ENCODE results near the gene P3H2.

The P3H2 gene

DNA sequence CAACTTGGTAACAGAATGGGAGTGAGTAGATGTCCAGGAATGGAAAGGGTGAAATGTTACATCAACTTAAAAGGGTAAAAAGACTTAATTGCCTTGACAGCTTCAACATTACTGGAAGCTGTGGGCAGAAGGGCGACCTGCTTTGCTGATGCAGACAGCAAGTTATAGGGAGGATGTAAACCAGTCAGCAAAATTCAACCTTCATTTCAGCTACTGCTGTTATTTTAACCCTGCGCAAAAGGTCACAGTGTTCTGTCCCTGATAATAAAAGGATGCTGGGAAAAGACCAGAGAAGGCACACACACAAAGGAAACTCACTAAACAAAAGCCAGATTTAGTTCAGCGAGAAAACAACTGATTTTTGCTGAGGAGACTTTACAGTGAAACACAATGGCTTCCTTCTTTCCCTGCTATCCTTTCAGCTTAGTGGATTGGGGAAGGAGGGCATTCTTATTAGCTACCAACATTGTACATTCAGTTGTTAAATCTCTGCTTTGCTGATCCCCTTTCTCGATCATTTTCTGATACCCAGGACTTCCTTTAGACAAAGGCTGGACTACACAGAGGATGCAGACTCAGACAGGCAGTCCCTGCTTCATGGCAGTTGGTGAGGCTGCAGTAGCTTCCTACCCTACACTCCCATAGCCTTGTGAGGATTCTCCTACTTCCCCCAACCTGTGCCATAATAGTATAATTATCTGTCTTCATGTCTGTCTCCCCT, 62.0 kb downstream of the P3H2 start:
- DNase-seq (ENCODE audit: insufficient read length, low spot score), result no peak
- FAIRE-seq, result no peak

DNA sequence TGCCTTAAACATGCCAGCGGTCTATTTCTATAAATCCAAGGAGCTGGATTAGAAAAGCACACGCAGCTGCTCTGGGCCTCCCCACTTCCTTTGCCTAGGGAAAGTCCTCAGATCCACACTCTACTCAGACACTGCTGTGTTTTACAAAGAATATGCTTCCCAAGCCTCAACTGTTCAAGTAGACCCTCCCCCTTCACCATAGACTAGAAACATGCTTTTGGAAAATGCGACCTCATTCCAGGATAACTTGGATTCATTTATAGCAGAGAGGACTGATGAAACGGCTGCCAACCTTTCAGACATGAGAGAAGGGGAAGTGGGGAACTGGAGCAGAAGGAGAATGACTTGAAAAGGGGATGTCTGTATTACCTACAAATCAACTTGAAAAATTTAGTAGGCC, 64.0 kb downstream of the P3H2 start:
- DNase-seq (ENCODE audit: insufficient read length, low spot score) (no peak), FAIRE-seq (no peak)

DNA sequence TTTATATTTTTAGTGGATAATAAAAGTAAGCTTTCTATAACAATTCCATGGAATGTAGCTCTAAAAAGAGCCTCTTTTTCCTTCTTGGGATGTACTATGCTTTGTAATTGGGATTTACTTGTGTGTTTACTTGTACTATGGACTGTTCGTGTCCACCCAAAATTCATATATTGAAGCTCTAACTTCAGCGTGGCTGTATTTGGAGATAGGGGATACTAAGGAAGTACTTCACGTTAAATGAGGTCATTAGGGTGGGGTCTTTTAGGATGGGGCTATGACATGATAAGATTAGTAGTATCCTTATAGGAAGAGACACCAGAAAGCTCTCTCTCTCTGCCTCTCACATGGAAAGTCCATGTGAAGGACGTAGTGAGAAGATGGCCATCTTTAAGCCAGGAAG, 64.9 kb downstream of the P3H2 start:
- DNase-seq (ENCODE audit: insufficient read length, low spot score) (no peak), FAIRE-seq (no peak)

DNA sequence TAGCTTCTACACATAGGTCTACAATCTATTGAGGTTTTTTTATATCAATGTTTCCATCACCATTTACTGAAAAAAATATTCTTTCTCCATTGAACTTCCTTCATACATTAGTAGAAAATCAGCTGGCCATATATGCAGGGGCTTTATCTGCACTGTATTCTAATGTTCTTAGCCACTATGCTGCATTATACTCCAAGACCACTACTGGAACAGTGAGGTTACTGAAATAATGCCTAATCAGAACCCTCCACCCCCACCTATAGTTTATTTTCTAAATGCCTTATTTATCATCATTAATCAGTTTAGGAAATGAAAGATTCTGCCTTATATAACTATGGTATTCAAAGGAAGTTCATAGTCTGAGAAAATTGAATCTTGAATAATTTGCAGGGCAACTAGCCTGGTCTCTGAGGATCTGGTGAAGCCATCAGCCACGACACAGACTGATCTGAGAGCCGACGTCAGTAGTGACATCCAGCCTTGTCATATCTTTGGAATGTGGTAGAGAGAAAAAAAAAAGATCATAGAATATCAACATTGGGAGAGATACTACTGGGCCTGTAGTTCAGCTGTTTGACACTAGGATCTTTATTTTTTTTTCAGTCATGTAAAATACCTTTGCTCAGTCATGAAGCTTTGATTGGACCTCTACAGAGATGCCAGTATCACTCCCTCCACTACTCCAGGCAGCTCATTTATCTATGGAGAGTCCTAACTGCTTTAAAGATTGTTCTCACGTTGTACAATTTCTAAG, 66.6 kb downstream of the P3H2 start:
- no peak for FAIRE-seq

DNA sequence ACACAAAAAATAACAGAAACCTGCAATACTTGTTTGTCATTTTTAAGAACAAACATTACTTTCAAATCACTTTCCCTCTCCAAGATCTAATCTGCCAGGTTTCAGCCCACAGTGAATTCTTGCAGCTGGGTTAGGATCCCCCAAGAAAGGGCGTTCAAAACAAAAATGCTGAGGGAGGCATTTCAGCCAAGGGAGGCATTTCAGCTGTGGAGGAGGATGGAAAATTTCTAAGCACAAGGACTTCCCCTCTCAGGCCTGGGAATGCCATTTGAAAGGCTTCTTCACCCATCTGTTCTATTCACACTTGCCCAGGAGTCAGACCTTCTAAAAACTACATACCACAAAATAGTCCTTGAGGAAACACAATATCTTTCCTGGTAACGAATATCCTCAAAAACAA, 69.1 kb downstream of the P3H2 start:
- FAIRE-seq (no peak), DNase-seq (ENCODE audit: insufficient read length, low spot score) (no peak)

More for the DNA sequence above, 66.6 kb downstream of the P3H2 start:
- DNase-seq (ENCODE audit: insufficient read length, low spot score), result no peak

DNA sequence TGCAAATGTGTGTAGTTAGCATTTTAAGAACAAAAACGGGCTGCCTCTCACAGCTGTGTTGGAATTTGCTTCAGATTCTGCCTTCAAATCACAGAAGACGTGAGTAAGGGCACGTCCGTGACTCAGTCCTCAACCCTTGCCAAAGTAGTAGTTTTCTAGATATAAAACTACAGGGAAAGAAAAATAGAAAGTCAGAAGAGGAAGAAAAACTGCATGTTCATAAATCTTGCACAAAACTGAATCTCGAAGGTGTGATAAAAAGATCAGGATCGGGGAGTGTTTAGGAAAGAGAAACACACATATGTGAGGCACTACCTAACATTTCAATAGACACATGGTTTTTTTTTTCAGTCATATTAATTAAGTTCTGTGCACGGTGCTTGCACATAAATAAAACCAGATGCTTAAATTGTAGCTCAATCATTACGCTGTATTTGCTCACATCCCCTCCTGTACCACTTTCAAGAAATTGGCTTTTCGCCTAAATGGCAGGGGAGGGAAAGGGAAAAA, 71.7 kb downstream of the P3H2 start:
- DNase-seq (ENCODE audit: insufficient read length, low spot score), result no peak
- FAIRE-seq, result no peak

DNA sequence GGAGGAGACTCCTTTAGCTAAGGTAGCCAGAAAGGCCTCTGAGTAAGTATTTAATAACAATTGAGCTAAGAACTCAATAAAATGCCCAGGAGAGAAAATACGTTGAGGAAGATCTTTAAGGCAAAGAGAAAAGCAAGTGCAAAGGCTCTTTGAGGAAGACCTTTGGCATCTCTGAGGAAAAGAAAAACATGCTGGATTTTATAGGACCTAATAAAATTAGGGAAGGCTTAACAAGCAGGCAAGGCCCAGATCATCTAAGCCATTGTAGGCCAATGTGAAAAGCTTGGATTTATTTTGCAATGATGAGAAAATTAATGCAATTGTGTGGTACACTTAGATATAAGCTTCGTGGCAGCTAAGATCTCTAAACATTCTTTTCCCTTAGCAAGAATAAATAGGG, 75.7 kb downstream of the P3H2 start:
- DNase-seq (ENCODE audit: insufficient read length, low spot score), result no peak
- no peak for FAIRE-seq

DNA sequence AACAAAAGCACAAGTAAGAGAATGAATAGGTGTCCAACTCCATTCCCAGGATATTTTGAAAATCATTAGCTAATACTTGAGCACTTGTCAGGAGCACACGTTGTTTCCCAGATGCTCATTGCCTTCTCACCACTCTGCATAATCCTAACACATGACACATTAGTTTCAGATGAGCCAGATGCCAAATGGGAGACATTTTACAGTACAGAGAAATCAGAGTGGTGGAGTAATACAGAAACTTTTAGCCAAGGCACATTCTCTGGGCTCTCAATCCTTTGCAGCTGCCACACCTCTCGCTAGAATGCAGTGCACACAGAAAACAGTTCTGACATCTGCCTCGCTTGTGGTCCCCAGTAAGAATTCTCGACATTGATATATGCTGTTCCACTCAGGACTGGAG, 76.6 kb downstream of the P3H2 start:
- FAIRE-seq (no peak), DNase-seq (ENCODE audit: insufficient read length, low spot score) (no peak)

DNA sequence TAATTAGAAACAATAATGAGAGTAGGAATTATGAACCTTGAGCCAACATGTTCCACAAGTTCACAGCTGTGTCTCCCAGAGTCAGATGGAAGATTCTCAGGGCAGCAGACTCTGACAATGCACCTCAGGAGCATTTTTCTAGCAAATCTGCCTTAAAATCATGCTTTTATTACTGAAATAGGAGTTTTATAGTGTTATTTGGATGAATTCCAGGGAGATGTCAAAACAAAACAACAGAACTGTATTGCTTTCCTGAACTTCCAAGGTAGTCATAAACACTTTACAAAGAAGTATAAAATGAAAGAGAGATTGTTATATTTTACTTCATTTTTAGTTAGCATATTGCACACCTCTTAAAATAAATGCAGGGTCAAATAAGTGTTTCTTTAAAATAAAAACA, 77.0 kb downstream of the P3H2 start:
- DNase-seq (ENCODE audit: insufficient read length, low spot score), result no peak
- no peak for FAIRE-seq

DNA sequence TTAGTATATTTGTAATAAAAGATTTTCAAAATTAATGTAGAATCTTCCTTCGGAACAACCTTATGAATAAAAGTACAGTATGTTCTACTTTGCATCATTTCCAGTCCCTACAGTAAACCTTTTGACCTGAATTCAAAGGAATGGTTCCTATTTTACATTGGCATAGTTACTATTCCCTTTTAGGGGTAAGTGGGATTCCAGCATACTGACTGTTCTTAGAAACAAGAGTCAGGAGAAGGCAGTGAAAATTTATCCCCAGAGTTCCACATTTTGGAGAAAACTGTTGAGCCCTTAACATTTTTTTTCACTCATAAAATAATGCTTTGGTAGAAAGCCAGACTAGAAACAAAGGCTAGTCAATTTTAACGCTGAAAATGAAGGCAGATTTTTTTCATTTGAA, 78.1 kb downstream of the P3H2 start:
- FAIRE-seq, result no peak
- DNase-seq (ENCODE audit: insufficient read length, low spot score), result no peak

DNA sequence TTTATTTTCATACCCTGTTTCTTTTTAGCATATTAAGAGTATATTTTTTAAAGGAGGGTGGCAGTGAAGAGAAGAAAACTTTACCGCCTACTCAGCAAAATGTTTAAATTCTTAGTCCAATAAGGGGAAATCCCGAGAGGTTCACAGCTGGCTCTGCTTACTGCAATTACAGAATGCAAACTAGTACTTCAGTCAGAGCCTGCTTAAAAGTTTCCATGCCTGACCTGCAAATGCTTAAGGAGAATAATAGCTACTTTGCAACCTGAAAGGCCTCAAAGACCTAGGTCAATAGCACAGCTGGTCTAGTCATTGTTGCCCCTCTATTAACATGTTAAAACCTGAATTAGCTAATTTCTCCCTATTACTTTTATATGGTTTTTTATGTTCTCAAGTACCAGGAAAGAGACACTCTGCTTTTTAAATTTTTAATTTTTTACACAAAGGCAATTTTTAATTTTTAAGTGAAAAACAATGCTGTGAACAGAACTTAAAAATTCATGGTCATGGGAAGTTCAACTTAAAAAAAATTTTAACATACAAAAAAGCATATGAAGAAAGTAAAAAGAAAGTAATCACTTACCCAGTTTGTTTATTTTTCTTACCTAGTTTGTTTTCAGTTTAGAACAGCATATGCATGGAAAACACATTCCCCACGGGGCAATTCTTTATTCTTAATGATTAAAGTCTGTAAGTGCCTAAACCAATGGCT, 79.2 kb downstream of the P3H2 start:
- DNase-seq (ENCODE audit: insufficient read length, low spot score), result no peak

DNA sequence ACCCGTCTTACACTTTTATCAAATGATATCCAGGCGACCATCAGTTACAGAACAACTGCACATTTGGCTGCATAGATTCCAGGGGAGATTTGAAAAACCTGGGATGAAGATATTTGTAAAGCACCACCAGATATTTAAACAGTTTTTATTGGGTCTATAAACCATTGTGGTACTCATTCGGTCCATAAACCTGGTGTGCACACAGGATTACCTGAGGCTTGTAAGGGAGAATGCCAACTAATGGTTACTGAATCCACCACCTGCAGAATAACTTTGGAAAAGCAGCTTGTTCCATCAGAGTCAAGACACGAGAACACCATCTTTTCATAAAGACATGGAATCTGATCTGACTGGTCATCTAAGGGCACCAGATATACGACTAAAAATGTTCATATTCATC, 80.6 kb downstream of the P3H2 start:
- no peak for FAIRE-seq
- DNase-seq (ENCODE audit: insufficient read length, low spot score), result no peak

More for the DNA sequence above, 79.2 kb downstream of the P3H2 start:
- no peak for FAIRE-seq

DNA sequence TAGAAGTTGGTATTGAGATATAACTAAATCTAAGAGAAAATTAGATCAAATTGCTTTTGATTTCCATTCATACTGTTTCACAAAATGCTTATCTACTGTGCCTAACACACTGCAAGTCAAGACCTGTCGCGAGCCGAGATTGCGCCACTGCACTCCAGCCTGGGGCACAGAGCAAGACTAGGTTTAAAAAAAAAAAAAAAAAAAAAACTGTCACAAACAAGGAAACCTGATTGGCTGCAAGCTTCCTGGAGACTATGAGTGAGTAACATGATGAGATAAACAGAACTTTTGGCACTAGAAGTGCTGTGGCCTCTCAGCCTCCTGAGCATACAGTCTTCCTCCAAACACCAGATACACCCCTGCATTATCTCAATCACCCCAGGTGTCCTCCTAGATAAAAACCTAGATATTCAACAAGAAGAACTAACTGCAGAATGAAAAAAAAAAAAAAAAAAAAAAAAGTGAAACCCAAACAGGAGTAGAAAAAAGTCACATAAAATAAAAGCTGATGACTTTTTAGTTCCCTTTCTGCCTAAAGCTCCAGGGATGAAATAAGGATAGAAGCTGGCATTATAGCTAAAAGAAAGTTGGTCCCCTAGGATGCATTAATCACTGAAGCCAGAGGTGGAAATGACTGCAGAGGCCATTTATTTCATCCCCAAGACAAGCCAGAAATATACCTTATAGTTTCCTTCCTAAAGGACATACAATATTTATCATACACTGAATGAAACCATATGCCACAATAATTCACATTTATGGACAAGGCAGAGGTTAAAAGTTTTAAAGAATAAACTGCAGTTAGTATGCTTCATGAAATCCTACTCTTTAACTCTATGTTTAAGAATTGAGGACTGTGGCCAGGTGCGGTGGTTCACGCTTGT, 82.4 kb downstream of the P3H2 start:
- FAIRE-seq (no peak), DNase-seq (ENCODE audit: insufficient read length, low spot score) (no peak)

DNA sequence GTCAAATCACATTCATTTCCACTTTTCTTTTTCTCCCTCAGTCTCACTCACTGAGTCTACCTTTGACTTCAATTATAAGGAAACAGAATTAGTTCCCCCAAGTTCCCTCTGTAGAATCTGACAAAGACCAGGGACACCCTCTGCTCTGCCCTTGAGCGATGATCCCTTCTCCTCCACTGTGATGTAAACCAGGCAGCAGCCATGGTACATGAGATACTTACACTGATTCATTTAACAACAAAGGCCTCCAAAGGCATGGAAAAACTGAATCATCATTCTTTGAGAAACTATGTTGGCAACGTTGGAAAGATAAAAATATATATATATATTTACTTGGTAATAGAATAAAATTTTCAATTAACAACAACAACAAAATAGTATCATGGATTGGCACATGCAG, 84.1 kb downstream of the P3H2 start:
- DNase-seq (ENCODE audit: insufficient read length, low spot score) (no peak), FAIRE-seq (no peak)

DNA sequence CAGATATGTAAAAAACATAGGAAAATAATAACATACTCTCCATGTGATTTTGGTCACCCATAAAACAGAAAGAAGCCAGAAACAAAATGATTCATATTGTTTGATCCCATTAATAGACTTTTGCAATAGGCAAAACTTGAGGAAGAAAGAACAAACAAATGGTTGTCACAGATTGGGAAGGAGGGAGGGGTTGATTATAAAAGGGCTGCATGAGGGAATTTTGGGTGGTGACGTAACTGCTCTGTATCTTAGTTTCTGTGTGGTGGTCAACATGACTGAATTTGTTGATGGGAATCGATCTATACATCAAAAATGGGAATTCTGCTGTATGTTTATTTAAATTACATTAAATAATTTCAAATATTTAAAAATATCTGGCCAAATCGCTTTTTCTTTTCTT, 86.3 kb downstream of the P3H2 start:
- DNase-seq (ENCODE audit: insufficient read length, low spot score) (no peak), FAIRE-seq (no peak)

DNA sequence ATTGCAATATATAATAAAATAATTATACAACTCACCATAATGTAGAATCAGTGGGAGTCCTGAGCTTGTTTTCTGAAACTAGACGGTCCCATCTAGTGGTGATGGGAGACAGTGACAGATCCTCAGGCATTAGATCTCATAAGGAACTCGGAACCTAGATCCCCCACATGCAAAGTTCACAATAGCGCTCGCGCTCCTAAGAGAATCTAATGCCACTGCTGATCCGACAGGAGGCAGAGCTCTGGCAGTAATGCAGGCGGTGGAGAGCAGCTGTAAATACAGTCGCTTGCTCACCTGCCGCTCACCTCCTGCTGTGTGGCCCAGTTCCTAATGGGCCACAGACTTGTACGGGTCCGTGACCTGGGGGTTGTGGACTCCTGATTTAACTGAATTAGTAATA, 87.8 kb downstream of the P3H2 start:
- FAIRE-seq, result no peak
- DNase-seq (ENCODE audit: insufficient read length, low spot score), result no peak

DNA sequence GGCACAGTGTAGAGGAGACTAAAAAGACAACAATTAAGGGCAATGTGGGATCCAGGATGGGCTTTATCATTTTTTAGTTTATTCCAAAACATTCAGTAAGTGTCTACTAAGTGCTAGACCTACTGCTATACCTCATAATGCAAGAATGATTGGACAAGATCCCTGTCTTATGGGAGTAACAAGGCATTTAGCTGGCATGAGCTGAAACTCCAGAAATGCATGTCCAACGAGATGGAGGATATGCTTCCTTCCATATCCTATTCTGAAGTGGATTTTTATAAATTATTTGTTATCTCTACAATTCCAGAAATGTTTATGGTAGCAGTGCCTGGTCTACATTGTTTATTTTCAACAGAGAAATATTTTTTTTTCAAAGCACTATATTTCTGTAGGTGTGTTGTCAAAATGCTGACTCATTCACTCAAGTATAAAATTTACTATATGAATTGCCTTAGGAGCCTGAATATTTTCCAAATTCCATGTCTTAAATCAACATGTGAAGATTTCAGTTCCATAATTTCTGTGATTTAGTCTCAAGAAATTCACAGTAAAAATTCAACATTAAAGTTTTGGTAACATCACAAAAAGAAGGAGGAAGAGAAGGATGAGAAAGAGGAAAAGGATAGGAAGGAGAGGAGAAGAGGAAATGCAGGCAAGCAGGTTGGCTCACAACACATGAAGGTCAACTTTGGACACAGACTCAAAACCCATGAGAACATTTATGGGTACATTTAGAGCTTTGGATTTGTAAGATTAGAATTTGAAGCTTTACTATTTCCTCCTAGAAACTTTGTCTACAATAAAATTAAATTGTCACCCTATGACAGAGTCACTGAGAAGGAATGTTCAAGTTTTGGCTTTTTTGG, 88.6 kb downstream of the P3H2 start:
- DNase-seq (ENCODE audit: insufficient read length, low spot score) (no peak), FAIRE-seq (peak; percentile 8)

DNA sequence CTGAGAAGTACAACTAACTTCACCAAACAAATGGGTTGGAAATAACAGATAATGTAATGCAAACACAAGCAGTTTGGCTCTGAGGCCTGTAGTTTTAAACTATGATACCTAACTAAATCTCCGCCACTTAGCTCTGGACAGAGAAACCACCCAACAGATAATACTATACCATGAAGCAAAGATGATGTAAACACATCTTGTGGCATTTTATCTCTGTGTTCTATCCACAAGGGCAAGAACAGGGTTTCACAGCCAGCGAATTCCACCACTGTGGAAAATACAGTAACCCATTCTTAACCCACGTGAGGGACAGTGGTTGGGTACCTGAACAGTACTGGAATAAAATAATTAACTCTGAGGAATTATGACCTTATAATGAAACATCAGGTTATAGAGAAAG, 93.6 kb downstream of the P3H2 start:
- DNase-seq (ENCODE audit: insufficient read length, low spot score) (no peak), FAIRE-seq (no peak)

DNA sequence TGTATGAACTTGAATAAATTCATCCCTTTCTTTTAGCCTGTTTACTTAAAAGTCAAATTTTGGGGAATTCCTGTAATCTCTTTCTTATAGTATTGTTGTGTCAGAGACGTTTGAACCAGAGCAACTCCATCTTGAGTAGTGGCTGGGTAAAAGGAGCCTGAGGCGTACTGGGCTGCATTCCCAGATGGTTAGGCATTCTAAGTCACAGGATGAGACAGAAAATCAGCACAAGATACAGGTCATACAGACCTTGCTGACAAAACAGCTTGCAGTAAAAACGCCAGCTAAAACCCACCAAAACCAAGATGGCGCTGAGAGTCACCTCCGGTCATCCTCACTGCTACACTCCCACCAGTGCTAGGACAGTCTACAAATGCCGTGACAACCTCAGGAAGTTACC, 94.5 kb downstream of the P3H2 start:
- FAIRE-seq, result no peak
- DNase-seq (ENCODE audit: insufficient read length, low spot score), result no peak

DNA sequence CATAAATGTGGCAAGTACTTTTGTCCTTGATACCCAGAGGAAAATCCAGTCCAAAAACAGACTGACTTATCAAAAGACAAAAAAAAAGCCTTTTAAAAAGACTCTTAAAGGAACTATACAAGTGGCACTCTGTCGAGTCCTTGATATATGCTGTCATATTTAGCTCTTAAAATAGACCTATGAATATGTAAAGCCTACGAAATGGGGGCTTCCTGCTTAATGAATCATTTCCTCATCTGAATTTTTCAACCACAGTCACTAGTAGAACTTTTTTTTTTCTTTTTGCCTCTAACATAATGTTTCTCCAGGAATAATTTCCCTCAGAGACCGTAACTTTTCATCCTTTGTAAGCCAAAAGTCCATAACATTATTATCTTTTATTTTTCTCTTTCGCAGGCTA, 95.8 kb downstream of the P3H2 start:
- FAIRE-seq (no peak), DNase-seq (ENCODE audit: insufficient read length, low spot score) (no peak)

Measured in GM19239 (cell line).